SHP77 (cell line): ENCODE measurements around the gene ADSS1.

ENCODE experiments used
- DNase-seq, 2 experiments: peaks; one replicate each; lab custom pipeline; 2025; lab: John Stamatoyannopoulos, UW

ADSS1 gene

GRCh38 chr14:104769324-104770071, 45.5 kb downstream of the ADSS1 start:
- no peak for DNase-seq

DNA sequence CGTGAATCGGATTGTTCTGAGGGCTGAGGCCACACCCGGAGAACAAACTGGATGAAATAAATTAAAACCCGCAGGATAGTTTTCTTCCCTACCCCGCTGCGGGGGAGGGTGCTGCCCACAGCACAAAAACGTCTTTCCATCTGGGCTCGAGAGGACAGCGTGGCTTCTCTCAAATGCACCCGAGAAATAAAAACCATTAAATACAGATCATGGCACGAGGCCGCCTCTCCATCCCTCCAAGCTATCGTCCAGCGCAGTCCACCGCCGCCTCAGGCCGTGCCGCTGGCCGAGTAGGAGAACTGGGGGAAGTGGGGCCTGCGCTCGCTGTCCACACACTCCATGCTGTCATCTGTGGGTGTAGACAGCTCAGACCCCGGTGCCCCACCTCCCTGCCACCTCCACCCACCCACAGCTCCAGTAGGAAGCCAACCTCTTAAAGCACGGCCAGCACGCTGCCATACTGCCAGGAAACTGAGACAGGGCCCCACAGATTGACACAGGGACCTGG, 46.1 kb downstream of the ADSS1 start:
- DNase-seq = no peak

- no peak for DNase-seq
These were observed 46.8 kb downstream of the ADSS1 start for GRCh38 chr14:104770851-104771272.

GRCh38 chr14:104771374-104771773, 47.3 kb downstream of the ADSS1 start:
- DNase-seq = no peak

DNA sequence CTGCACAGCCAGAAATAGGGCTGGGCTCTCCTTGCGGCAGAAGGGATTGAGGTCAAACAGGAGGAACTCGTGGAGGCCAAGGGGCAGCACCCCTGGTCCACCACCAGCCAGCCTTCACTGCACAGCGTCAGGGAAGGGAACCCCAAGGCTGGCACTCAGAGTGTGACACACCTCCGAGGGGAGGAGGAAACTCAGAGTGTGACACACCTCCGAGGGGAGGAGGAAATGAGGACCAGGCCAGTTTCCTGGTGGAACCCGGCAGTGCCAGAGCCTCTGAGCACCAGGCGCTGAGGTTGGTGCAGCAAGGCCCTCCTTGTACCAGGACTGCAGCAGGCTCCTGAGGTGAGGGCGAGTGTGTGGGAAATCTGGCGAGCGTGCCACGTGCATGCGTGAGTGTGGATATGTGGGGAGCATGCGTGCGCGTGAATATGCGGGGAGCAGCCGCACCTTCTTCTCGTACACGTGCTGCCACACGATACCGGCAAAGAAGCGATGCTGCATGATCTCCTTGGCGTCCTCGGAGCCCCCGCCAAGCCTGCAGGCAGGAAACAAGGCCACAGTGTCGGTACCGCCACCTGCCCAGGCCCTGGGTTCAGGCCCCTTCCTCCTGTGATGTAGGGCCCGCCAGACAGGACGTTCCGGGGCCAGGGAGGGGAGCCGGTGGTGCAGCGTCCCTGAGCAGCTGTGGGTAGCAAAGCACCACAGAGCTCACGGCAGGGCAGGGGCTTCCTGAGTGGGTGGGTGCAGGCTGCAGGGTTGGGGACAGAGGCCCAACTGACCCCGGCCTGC, 48.1 kb downstream of the ADSS1 start:
- no peak for DNase-seq

DNA sequence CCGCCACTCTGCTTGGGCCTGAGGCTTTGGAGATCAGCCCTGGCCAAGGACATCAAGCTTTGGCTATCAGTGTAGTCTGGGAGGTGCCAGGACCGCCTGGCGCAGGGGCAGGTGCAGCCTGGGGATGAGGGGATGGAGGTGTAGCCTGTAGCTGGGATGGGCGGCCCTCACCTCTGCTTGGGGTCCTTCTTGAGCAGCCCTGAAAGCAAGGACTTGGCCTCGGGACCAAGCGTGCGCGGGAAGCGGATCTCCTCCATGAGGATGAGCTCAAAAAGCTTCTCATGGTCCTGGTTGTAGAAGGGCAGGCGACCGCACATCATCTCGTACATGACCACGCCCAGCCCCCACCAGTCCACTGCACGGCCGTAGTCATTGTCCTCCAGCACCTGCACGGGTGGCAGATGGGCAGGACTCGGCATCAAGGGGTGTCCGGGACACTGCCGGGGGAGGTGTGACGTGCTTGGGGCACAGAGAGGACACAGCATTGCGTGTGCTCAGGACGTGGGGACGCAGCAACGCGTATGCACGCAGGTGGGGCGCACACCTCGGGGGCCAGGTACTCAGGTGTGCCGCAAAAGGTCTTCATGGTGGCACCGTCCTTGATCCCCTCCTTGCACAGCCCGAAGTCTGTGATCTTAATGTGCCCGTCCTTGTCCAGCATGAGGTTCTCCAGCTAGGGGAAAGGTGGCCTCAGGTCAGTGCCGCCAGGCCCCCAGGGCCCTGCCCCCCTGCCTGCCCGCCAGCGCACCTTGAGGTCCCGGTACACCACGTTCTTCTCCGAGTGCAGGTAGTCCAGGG, 48.9 kb downstream of the ADSS1 start:
- DNase-seq = no peak

GRCh38 chr14:104773505-104774452, 49.8 kb downstream of the ADSS1 start:
- DNase-seq = no peak

- DNase-seq = no peak
These were observed 50.5 kb downstream of the ADSS1 start for GRCh38 chr14:104774453-104775072.

- no peak for DNase-seq
These were observed 51.1 kb downstream of the ADSS1 start for GRCh38 chr14:104775073-104775489.

- no peak for DNase-seq
These were observed 52.5 kb downstream of the ADSS1 start for GRCh38 chr14:104776481-104776880.

- no peak for DNase-seq
These were observed 53.2 kb downstream of the ADSS1 start for GRCh38 chr14:104776961-104777807.

GRCh38 chr14:104777808-104778249, 53.8 kb downstream of the ADSS1 start:
- DNase-seq = no peak

GRCh38 chr14:104778694-104779331, 54.8 kb downstream of the ADSS1 start:
- no peak for DNase-seq

DNA sequence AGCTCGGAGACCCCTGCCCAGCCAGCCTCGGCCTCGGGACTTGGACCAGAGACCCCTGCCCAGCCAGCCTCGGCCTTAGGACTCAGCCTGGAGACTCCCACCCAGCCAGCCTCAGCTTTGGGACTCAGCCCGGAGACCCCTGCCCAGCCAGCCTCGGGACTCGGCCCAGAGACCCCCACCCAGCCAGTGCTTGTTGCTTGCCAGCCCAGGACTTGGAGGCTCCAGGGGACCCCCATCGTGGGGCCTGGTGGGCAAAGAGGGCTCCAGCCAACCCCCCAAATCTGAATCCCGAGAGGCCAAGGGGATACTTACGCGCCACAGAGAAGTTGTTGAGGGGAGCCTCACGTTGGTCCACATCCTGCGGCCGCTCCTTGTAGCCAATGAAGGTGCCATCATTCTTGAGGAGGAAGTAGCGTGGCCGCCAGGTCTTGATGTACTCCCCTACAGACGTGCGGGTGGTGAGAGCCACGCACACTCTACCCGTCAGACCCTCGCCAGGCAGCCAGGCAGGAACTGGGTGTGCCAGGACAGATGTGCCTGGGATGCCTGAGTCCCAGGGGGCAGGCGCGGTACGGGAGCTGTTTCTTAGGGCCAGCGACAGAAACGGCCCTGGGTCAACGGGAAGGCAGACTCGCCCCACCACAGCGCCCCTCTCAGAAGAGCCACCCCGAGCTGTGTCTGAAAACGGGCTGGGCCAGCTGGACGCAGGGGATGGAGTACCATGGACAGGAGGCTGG, 55.9 kb downstream of the ADSS1 start:
- no peak for DNase-seq

DNA sequence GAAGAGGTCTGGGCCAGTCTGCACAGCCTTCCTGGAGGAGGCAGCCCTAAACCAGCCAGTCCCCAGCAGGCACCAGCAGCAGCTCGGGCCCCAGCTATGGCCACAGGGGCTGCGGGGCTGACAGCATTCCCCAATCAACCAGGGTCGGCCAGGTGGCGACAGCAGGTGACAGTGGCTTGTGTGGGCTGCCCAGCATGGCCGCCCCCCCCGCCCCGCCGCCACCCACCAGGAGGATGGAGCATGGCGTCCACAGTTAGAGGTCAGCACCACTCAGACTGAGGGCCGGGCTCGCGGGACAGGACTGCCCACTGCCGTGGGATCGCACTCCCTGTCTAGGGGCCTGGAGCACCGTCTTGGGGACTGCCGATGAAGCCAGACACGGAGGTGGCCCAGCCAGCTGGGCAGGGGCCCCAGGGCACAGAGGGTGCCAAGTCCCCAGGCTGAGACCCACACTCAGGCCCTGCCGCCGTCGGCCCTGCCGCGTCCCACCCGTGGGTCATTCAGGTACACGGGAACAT, 56.5 kb downstream of the ADSS1 start:
- no peak for DNase-seq

DNA sequence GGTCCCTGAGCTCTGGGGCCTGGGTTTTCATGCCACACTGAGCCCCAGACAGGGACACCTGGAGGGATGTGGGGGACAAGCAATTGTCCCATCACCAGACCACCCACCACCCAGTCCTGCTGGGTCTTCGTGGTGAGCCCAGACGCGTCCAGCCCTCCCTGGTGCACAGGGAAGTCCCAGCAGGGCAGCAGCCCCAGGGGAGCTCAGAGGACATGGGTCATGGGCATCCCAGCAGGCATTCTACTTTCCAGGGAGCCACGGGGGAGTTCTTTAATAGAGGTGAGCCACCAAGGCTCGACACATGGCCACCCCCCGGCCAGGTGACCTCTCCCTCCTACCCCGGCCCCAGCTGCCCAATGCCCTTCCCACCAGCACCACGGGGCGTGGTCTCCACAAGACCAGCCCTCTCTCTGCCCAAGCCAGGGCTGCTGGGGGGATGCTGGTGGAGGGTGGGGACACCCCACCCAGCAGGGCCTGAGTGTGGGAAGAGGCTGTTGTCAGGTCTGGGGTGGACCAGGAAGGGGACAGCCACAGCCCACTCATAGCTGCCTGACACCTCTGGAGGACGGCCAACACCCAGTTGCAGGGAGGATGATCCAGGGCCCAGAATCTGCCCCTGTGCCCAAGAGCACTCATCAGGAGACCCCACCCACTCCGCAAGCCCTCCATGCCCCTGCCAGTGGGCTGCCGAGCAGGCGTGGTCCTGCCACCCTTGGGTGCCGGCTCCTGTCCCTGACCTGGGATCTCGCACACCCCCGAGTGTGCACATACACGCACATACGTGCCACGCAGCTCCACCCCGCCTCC, 57.4 kb downstream of the ADSS1 start:
- DNase-seq = no peak

DNA sequence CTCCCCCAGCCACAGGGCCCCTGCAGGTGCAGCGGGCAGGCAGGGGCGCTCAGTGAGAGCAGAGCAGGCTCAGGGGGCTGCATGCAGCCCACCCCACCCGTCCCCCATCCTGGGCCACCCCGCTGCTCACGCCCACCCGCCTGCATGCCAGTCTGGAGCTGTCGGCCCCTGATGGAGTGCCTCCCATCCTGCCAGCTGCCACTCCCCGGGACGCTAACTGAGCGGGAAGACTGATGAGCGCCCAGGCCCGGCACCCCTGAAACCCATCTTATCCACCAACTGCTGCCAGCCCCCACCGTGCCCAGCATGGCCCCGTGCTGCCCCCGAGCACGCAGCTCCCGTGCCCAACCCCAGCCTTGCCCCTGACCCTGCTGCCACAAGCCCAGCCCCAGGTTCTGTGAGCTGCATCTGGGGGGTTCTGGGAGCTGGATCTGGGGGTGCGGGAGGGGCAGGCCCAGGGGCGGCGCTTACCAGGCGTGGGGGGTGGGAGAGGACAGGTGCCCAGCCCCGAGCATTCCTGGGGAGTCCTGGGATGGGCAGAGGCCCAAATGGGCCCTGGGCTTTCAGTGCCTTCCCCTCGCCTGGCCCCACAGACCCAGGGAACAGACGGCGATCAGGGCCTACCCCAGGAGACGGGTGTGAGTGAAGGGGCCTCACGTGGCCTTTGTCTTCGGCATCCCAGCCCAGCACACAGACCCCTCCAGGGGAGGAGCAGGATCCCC, 58.2 kb downstream of the ADSS1 start:
- no peak for DNase-seq
